Ammon's horn (tissue), 1 donor: ENCODE results near the gene CDH3.

Source experiments
- DNase-seq: peaks from one replicate; pipeline ENCODE4 v3.0.0-alpha.2; 2016; ENCODE audit warnings: low spot score

CDH3 gene

GRCh38 chr16:68651136-68651535, 6.0 kb downstream of the CDH3 start:
- DNase-seq, result no peak

- no peak for DNase-seq
Observed at GRCh38 chr16:68652659-68653058, 7.5 kb downstream of the CDH3 start.

GRCh38 chr16:68655806-68656205, 10.7 kb downstream of the CDH3 start:
- no peak for DNase-seq

GRCh38 chr16:68656751-68657150, 11.6 kb downstream of the CDH3 start:
- no peak for DNase-seq

- DNase-seq, result no peak
Observed at GRCh38 chr16:68658341-68658973, 13.3 kb downstream of the CDH3 start.

GRCh38 chr16:68658974-68659360, 13.9 kb downstream of the CDH3 start:
- no peak for DNase-seq

GRCh38 chr16:68659412-68660358, 14.6 kb downstream of the CDH3 start:
- no peak for DNase-seq

GRCh38 chr16:68660359-68660795, 15.3 kb downstream of the CDH3 start:
- no peak for DNase-seq

GRCh38 chr16:68662035-68662434, 16.9 kb downstream of the CDH3 start:
- DNase-seq, result no peak

- no peak for DNase-seq
Observed at GRCh38 chr16:68664297-68664696, 19.2 kb downstream of the CDH3 start.

- DNase-seq, result no peak
Observed at GRCh38 chr16:68665501-68665900, 20.4 kb downstream of the CDH3 start.

GRCh38 chr16:68668266-68668665, 23.2 kb downstream of the CDH3 start:
- no peak for DNase-seq

GRCh38 chr16:68676113-68676860, 31.2 kb downstream of the CDH3 start:
- no peak for DNase-seq

GRCh38 chr16:68681038-68681437, 35.9 kb downstream of the CDH3 start:
- no peak for DNase-seq

GRCh38 chr16:68685685-68686478, 40.8 kb downstream of the CDH3 start:
- no peak for DNase-seq

GRCh38 chr16:68686905-68687304, 41.8 kb downstream of the CDH3 start:
- DNase-seq, result no peak

- DNase-seq, result no peak
Observed at GRCh38 chr16:68689921-68690320, 44.8 kb downstream of the CDH3 start.

GRCh38 chr16:68695575-68695974, 50.5 kb downstream of the CDH3 start:
- DNase-seq, result no peak

GRCh38 chr16:68696514-68696913, 51.4 kb downstream of the CDH3 start:
- DNase-seq, result no peak

- DNase-seq, result no peak
Observed at GRCh38 chr16:68698091-68698490, 53.0 kb downstream of the CDH3 start.

- DNase-seq, result no peak
Observed at GRCh38 chr16:68700120-68700519, 55.0 kb downstream of the CDH3 start.

GRCh38 chr16:68700831-68701230, 55.7 kb downstream of the CDH3 start:
- DNase-seq, result no peak
